ENCODE measurements around the gene ACBD3. TPM values are rescaled to one million over a fixed set of nuclear protein-coding genes. Genes with fewer than 3 reads are reported as not detected.
A peak's percentile ranks its signal among the peaks of the same experiment; 100 is the strongest.
"Not testable (repeated sequence)": the region's sequence is repeated elsewhere in the genome, so short reads cannot be mapped to it uniquely, and the experiment has no call there.

Gene ACBD3
- total RNA-seq: 27.9 and 32.0 TPM in 2 replicates

DNA sequence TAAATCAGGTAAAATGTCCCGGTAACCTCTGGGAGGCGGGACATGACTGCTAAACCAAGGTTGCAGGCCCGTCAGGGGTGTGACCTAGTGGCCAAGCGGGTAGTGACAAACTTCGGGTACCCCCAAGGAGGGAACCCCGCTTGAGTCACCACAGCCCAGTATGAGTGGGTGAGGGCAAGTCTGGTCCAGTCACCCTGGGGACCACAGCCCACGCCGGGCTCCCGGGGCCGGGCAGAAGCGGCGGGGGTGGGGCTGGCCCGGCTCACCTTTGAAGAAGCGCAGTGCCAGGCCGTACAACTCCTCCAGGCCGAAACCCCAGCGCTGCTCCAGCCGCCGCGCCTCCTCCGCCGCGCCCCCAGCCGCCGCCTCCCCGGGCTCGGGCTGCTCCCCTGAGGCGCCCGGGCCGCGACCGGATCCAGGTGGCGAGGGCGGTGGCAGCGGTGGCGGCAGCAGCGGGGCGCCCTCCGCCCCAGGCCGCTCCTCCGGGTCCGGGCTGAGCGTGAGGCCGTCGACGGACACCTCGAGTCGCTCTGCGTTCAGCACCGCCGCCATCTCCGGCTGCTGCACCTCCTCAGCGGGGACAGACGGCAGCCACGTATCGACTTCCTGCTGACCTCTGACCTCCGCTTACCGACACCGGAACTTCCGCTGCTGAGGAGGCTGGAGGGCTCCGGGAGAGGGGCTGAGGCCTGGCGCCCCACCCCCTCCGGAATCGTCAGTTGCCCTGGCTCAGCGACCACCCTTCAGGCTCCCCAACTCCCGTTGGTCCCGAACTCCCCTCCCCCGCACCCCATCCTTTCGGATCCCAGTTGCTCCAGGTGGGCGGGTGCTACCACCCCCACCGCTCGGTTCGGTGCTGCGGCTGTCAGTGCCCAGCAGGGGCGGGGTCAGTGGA lies at the start of gene ACBD3:
Gene ACBD3, minus strand, starts transcription at position 618 of the 895 bp plus-strand sequence. Its CDS starts 66 bp downstream, at position 552.
- DNase-seq (ENCODE audit: low read depth in 2 of 2): peak; percentile 71 to 90

DNA sequence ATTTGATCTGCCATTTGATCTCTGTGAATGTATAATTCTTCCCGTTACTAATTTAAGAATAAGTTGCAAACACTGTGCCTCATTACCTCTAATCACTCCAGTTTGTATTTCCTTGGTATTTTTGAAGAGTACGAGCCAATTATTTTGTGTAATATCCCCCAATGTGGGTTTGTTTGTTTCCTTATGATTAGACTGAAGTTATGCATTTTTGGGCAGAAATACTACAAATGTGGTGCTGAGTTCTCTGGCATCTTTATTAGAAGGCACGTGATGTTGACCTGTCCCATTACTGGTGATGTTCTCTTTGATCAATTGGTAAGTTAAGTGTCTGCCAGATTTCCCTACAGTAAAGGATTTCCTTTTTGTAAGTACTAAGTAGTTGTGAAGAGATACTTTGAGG lies 47.3 kb upstream of the ACBD3 start:
- DNase-seq (ENCODE audit: low read depth in 2 of 2): no peak

DNA sequence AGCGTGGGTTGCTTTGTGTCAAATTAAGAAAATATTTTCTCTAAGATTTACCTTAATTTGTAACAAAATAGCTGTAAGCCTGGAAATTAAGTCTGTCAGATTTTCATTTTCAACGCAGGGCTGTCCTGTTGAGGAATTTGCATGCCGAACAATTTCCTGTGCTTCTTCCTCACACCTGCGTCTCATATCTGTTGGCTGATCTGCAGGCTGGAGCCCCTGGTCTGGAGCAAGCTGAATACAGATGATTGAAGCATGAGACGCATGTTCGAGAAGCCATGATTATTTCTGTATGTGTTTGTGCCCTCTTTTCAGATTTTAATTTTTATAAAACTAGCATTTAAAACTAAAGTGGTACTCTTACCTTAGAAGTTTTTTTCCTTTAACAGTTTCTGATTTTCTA lies 46.8 kb upstream of the ACBD3 start:
- DNase-seq (ENCODE audit: low read depth in 2 of 2): no peak

DNA sequence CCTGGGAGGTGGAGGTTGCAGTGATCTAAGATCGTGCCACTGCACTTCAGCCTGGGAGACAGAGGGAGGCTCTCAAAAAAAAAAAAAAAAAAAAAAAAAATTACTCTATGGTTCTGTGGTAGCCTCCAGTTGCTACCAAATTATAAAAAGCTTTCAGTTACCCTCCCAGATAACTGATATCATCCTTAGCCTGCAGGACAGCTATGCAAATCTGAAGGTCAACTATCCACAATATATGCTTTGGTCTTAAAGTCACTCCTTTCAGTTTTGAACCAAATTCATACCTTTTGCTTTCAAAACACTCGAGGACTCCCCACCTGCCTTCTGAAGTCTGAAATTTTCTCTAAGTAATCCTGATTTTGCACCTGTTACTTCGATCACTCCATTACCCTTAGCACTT lies 40.1 kb upstream of the ACBD3 start:
- no peak for DNase-seq (ENCODE audit: low read depth in 2 of 2)

DNA sequence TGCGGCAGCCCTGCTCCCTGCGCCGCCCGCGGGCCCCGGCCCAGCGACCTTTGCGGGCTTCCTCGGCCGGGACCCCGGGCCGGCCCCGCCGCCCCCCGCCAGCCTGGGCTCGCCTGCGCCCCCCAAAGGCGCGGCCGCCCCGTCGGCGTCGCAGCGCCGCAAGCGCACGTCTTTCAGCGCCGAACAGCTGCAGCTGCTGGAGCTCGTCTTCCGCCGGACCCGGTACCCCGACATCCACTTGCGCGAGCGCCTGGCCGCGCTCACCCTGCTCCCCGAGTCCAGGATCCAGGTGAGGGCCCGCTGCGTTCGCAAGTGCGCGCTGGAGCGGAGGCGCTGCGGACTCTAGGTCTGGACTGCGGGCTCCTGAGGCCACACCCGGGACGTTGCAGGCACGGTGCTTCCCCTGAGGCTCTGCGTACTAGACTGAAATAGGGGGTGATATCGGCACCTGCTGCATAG lies 37.3 kb upstream of the ACBD3 start:
- peak in 1 of 2 donors; percentile 13 for DNase-seq (ENCODE audit: low read depth in 2 of 2)

DNA sequence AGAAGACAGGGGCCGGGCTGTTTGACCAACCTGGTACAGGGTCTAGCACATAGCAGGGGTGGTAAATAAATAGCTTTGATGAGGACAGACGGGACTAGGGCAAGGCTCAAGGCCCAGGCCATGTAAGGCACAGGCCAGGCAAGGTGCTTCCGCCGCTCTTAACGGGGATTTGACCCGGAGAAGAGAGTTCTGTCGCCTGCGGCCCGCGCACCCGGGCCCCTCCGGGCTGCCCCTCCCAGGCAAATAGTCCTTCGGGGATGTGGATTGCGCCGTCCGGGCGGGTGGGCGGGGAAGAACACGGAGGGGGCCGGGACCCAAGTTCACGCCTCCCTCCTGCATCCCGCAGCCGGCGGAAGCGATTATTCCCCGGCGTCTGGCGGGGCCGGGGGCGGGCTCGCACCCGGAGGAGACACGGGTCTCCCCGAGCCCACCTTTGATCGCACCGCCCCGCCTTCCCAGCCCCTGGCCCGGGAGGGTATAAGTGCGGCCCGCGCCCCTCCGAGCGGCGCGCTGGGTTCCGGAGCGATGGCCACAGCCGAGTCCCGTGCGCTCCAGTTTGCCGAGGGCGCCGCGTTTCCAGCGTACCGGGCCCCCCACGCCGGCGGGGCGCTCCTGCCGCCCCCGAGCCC lies 36.7 kb upstream of the ACBD3 start, which contains the start of gene MIXL1:
Gene MIXL1, plus strand, starts transcription at position 508 of the 629 bp plus-strand sequence. Its CDS starts 18 bp downstream, at position 526.
- DNase-seq (ENCODE audit: low read depth in 2 of 2): peak in 1 of 2 donors; percentile 16

DNA sequence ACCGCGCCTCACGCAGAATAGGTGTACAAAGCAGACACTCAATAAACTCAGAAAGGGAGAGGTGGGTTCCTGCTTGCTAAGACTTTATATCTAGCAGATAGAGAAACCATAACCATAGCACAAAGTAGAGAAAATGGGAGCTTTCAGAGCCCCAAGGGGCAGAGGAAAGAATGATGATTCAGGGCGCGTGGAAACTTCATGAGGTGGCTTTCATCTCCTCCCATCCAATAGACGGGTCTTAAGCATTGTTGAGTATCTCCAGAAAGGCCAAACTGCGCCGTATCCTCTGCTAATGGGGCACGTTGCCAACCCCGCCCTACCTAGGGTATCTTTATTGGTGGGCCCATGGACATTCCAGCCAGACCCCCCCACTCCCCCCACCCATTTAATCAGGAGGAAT lies 36.1 kb upstream of the ACBD3 start:
- no peak for DNase-seq (ENCODE audit: low read depth in 2 of 2)

DNA sequence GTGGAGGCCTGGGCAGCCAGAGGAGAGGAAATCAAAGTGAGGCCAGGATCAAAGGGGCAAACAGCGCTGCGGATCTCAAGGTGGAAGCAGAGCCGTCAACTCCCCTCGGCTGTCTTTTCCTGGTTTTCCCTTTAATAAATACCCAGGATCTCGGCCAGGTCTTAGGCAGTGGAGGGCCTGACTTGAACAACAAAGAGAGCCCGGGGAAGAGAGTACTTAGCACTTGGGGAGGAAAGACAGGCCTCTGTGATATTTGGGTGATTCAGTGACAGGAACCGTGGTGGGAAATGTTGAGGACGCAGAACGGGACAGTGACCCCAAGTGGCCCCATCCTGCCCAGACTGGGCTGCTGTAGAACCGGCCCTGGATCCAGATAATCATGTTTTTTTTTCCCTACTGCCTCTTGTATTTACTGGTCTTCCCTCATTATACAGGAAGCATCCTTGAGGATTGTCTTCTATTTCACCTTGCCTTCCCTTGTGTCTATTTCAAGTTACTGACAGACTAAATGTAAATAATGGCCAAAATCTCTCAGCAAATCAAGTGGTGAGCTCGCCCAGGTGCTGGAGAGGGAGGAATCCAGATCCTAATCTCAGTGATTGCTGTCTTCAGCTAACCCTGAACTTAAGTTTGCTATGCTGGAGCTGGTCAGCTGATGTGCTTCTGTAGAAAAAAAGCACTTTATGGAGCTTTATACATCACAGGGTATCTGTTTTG lies 34.1 kb upstream of the ACBD3 start:
- no peak for DNase-seq (ENCODE audit: low read depth in 2 of 2)

DNA sequence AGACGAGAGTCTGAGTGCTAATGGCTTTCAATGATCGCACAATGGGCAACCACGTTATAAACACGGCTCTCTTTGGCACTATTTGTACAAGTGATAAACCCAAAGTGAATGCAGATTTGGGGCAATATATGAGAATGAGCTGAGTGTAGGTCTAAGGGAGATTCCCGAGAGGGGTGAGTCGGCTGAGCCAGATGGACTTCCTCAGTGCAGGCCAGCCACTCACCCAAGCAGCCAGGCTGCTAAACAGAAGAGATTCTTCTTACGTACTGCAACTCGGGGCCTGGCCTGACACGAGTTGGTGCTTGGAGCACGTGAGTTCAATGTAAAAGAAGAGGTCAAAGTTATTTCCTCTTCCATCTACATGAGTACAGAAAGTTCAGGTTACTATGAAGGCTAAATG lies 30.7 kb upstream of the ACBD3 start:
- no peak for DNase-seq (ENCODE audit: low read depth in 2 of 2)

DNA sequence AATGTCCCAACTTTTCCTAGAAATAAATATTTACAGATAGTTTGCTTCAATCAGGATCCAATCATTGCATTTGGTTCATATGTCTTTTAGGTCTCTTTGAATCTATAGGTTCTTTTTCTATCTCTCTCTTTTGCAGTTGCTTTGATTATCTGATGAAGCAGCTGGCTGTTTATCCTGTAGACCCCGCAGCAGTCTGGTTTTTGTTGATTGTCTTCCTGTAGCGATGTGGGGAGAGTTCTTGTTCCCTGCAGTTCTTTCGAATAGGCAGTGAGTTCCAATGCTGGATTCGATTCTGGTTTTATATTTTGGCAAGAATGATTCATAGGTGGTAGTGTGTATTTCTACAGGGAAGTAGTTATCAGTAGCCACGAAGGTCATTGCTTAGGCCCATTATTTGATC lies 29.5 kb upstream of the ACBD3 start:
- DNase-seq (ENCODE audit: low read depth in 2 of 2): no peak

DNA sequence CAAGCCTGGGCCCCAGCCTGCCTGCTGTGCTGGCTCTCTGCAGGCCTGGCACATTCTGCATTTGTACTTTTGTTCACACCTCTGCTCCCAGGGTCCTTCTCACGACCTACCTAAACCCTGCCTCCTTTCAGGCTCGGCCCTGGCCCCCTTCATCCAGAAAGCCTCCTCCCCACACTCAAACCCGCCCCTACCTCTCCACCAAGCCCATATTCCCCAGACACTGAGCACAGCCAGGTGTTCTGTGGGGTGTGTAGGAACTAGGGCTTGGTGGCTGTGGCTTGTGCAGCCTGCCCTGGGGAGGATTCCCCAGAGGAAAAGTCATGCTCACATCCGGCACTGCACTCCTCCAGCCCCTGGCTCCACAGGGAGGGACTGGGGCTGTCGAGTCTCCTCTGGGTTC lies 28.7 kb upstream of the ACBD3 start:
- DNase-seq (ENCODE audit: low read depth in 2 of 2): no peak

DNA sequence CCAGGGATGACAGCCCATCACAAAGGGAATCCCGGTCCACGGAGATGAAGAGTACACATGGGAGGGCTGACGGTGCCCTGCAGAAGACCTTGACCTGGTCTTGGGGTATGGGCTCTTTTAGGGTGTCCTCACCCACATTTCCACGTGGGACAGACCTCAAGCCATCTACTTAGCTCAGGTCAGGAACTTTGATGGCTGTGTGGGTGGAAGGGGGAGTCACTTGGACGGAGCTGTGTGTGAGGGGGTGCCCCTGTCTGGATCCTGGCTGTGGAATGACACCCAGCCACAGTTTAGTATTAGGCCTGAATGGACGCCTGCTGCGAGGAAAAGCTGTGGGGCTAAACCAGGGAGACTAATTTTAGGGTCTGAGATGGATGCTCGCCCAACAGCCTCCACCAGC lies 26.0 kb upstream of the ACBD3 start:
- no peak for DNase-seq (ENCODE audit: low read depth in 2 of 2)

DNA sequence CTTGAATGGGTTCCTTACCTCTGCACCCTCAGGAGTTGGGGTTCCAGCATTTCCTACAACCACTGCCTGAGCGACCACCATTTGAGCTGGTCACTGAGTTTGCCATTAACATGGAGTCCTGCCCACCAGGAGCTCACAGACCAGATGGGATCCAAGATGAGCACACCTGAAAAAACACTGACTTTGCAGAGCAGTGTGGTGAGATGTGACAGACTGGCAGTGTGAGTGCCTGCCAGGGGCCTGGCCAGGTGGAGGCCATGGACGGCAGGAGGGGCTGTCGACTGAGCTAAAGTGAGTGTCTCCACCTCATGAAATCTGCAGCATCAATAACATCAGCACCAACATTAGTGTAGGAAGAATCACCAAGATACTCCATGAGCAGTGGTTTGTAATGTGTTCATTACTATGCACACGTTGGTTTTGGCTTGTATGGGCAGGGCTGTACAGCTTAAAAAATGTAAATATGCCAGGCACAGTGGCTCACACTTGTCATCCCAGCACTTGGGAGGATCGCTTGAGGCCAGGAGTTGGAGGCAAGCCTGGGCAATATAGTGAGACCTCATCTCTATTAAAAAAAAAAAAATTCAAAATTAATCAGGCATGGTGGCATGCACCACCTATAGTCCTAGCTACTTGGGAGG lies 24.8 kb upstream of the ACBD3 start:
- DNase-seq (ENCODE audit: low read depth in 2 of 2): no peak

DNA sequence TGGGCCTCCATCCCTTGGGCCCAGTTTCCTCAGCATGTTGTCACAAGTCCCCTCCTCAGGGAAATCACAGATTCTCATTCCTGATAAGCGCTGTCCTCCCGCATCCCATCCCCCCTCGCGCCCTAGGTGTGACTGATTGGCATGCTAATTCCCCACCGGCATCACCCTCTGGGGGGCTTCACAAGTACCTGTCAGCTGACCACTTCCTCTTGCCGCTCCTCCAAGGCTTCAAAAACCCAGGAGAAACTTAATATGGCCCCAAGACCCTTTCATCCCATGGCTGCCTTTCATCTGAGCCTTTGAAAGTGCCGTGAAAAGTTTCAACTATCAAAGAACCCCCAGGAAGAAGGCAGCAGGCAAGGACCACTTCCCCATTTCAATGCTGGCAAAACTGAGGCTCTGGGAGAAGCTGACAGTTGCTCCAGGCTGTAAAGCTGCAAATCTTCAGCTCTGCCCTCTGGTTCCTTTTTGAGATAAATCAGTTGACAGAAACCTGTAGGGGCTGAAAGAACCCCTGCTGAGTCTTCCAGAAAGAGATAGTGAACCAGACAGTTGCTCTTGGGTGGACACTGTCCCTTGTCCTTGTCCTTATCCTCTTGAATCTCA lies 24.1 kb upstream of the ACBD3 start:
- no peak for DNase-seq (ENCODE audit: low read depth in 2 of 2)

DNA sequence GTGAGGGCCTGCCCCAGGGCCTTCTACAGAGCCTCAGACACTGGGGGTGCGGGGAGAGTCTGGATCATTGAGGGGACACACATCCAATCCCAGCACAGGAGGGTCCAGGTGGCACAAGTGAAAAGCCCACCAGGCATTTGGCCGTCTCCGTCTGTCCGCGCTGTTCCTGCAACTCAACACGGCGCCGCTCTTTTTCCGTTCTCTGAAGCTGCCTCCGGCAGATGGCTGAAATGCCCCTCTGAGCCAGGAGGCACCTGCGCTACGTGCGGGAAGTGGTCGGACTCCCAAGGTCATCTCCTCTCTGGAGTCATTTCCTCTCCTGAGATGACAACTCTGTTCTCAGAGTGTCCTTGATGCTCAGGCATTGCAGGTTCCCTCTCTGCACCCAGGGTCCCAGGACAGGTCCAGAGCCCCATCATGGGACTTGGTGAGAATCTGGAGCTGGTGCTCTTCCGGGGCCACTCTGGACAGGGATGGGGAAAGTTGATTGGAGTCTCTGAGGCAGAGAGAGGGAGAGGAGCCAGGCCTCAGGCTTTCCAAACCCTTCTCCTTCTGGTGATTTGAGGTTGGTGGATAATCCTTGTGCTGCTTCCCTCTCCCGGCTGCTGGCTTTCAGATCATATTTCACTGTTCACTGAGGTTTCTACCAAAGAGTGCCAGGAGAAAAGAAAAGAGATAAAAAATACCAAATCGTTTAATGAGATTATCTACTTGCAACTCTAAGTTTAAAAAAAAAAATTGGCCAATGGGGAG lies 22.9 kb upstream of the ACBD3 start:
- DNase-seq (ENCODE audit: low read depth in 2 of 2): peak; percentile 15 to 55

DNA sequence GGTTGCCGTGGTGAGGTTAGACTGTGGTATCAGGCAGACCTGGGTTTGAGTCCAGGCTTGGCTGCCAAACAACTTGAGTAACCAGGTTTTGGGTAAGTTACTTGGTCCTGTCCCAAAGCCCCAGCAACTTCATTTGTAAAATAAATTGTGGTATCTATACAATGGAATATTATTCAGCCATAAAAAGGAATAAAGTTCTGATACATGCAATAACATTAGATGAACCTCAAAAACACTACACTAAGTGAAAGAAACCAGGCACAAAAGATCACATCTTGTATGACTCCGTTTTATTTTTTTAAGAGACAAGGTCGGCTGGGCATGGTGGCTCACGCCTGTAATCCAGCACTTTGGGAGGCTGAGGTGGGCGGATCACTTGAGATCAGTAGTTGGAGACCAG lies 20.5 kb upstream of the ACBD3 start:
- no peak for DNase-seq (ENCODE audit: low read depth in 2 of 2)

DNA sequence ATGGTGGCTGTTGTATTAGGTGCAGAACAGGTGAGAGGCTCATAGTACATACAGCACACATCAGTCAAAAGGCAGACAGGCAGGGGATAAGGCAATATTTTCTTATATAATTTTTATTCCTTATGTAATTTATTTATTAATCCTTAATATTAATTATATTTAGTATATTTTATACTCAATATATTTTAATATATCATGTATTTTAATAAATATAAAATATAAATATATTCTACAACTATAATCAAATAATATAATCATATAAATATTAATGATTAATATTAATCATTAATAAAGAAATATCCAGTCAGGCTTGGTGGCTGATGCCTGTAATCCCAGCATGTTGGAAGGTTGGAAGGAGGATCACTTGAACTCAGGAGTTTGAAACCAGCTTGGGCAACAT lies 17.7 kb upstream of the ACBD3 start:
- no peak for DNase-seq (ENCODE audit: low read depth in 2 of 2)

DNA sequence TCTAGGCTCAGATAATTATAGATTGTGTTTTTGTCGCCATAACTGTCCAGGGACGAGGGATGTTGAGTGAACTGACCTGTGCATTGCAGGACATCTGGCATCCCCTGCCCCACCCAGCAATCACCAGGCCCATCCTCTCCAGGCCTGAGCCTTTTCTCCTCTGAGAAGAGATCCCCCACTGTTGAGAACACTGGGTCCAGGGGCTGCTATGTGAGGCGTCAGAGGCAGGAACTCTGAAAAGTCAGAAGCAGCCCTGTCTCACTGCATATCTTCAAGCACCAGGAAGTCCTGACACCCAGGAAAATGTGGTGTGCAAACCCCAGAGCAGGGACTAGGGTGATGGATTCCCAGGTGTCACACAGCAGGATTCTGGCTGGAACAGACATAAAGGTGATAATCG lies 17.1 kb upstream of the ACBD3 start:
- DNase-seq (ENCODE audit: low read depth in 2 of 2): no peak

DNA sequence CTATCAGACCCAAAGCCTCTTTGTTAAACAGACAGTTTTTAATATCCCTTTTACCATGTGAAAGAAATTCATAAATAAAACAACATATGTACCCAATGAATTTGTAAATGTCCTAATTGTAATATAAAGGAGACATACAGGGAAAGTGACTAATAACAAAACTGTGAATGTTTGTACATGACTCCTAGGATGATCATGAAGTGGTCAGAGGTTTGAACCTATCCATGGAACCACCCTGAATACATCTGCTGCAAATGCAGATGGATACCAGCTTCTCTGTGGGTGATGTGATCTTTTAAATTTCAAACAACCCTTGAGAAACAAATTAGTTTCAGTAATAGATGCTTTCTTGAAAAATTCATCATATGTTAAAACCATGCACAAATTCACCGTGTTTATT lies 16.7 kb upstream of the ACBD3 start:
- DNase-seq (ENCODE audit: low read depth in 2 of 2): no peak

DNA sequence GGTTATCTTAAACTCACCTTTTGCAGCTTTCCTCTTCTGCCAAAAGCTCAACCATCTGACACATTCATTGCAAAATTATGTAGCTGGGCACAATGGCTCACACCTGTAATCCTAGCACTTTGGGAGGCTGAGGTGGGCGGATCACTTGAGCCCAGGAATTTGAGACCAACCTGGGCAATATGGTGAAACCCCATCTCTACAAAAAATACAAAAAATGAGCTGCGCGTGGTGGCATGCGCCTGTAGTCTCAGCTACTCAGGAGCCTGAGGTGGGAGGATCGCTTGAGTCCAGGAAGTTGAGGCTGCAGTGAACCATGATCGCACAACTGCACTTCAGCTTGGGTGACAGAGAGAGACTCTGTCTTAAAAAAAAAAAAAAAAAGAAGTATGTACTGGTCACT lies 16.1 kb upstream of the ACBD3 start:
- not testable (repeated sequence) for DNase-seq (ENCODE audit: low read depth in 2 of 2)
